Stomach (tissue), 9 donors: ENCODE data around the gene SLC7A4. TPM values are rescaled to one million over a fixed set of nuclear protein-coding genes. Genes with fewer than 3 reads are reported as not detected.

Experiments
- DNase-seq, 2 donors: peaks; one replicate each; pipeline versions ENCODE4 v3.0.0 to v3.0.0-alpha.2; 2013 to 2019
- H3K27ac ChIP-seq, 5 donors: fragments of 200-600 bp in 4 of 5; sonication (generic) in 4 of 5; one replicate each; pipeline ENCODE4 v1.5.1; 2013 to 2019; ENCODE audit warnings: mild to moderate bottlenecking in 1 of 5, moderate library complexity in 1 of 5
- H3K27me3 ChIP-seq, 3 donors: fragments of 200-600 bp; sonication (generic); one replicate each; pipeline ENCODE4 v1.5.1; 2017 to 2019; ENCODE audit warnings: mixed run types in 1 of 3
- H3K36me3 ChIP-seq, 4 donors: fragments of 200-600 bp; sonication (generic); 1 replicate in 3 of 4; 2 replicates in 1 of 4; pipeline ENCODE4 v1.5.1; 2016 to 2019
- H3K4me1 ChIP-seq, 4 donors: fragments of 200-600 bp; sonication (generic); one replicate each; pipeline ENCODE4 v1.5.1; 2016 to 2019
- H3K4me3 ChIP-seq, 4 donors: fragments of 200-600 bp; sonication (generic) in 3 of 4; one replicate each; pipeline ENCODE4 v1.5.1; 2016 to 2019; ENCODE audit warnings: mild to moderate bottlenecking in 1 of 4
- H3K9me3 ChIP-seq, 4 donors: fragments of 200-600 bp; sonication (generic); one replicate each; pipeline ENCODE4 v1.5.1; 2016 to 2019
- EP300 ChIP-seq: sonication (generic); formaldehyde crosslinking; IDR thresholded peaks from one replicate; pipeline ENCODE4 v1.6.1; 2017; ENCODE audit warnings: antibody characterized with exemption
- POLR2A ChIP-seq, 4 donors: fragments of 450-650 bp; IDR thresholded peaks; one replicate each; pipeline ENCODE4 v1.6.1; 2016; ENCODE audit warnings: antibody characterized with exemption in 4 of 4, control low read depth in 2 of 4, mild to moderate bottlenecking in 1 of 4, moderate library complexity in 1 of 4
- POLR2AphosphoS5 ChIP-seq, 3 donors: sonication (generic); formaldehyde crosslinking; IDR thresholded peaks; one replicate each; pipeline ENCODE4 v1.6.1; 2016; ENCODE audit warnings: antibody characterized with exemption in 3 of 3
- WGBS, 5 donors: extraction: QIAGEN DNeasy Blood & Tissue Kit in 3 of 5; methylation state at CpG; one replicate each; pipeline versions ENCODE4 v1.1.5 to v1.1.7; 2013 to 2018; 5-methylcytosine and 5-hydroxymethylcytosine counted together
- intact Hi-C: fragments of 100-400 bp; cut with DNase I; formaldehyde crosslinking; loops from one replicate; pipeline ENCODE4 v1.15.1; 2023; ENCODE audit warnings: low total_unique reads
- polyA plus RNA-seq, 3 donors: library from polyadenylated mRNA; stranded (reverse); fragments of 200-250 nt; gene quantifications; one replicate each; pipeline ENCODE4 v1.2.3, GENCODE V29; 2013
- total RNA-seq, 5 donors: library from RNA; depleted of rRNA; stranded (reverse); fragments of >200 nt; gene quantifications; one replicate each; pipeline versions ENCODE4 v1.1.0 to v1.2.3, GENCODE V29; 2014 to 2016
- TF ChIP-seq, protein P1 (sequence below), 7 experiments: fragments of 450-650 bp in 4 of 7; fragments of 200-600 bp in 3 of 7; sonication (generic) in 3 of 7; IDR thresholded peaks; one replicate each; pipeline ENCODE4 v1.5.1; 2016 to 2019; ENCODE audit warnings: antibody characterized with exemption in 7 of 7, control low read depth in 2 of 7, mild to moderate bottlenecking in 1 of 7
- donor health status: healthy with polysubstance abuse.
- donor health status: Bipolar disorder and iron deficiency.
- donor health status: healthy.

The SLC7A4 gene
- total and polyA plus RNA-seq, 8 donors = 0.12 to 1.0 (median 0.18) TPM; not detected in 5

DNA sequence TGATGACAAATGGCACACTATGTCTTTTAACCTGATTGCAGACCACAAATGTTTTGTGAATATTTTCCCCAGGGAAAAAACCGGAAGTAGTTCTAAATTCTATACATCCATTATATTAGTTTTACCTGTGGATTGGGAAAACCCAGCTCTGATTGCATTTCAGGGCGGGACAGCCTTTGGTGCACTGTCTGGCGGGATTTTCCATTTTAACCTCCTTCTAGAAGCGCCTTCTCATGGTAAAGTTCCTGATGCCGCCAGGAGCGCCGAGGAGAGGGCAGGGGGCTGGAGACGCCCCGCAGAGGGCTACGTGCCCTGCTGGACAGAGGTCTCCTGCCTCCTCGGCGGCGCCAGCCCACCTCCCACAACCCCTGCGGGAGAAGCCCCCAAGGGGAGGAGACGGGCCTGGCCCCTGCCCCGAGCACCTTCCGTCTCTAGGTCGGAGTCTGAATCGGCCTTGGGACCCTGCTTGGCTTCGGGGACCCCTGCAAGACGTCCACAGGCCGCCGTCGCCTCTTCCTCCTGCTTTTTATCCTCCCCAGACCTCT is 18.6 kb downstream of the SLC7A4 start:
- WGBS, 5 donors = 5 to 14% (median 10%) methylated on average over 23 to 24 of the region's 24 CpGs
- peaks cover 0 to 2% (median 0%) of the 10 kb centered on the region in 4 donors for H3K36me3 ChIP-seq
- peaks cover 15 to 29% (median 28%) of the 10 kb centered on the region in 4 donors for H3K4me1 ChIP-seq
- H3K27ac ChIP-seq = peak overlapping the region; percentile 45 to 84 (median 77)
- intact Hi-C loops = no loop called here
- H3K9me3 ChIP-seq = no peaks in the 10 kb centered on the region
- peak overlapping the region; percentile 48 to 60 (median 54) for H3K4me3 ChIP-seq
- no peaks in the 10 kb centered on the region for H3K27me3 ChIP-seq
- no peak for DNase-seq
- TF ChIP-seq EP300 (no peak), POLR2A (IDR thresholded peaks at IDR 0.05) (no peak), POLR2AphosphoS5 (IDR thresholded peaks at IDR 0.05) (no peak)
- TF ChIP-seq, protein P1, sequence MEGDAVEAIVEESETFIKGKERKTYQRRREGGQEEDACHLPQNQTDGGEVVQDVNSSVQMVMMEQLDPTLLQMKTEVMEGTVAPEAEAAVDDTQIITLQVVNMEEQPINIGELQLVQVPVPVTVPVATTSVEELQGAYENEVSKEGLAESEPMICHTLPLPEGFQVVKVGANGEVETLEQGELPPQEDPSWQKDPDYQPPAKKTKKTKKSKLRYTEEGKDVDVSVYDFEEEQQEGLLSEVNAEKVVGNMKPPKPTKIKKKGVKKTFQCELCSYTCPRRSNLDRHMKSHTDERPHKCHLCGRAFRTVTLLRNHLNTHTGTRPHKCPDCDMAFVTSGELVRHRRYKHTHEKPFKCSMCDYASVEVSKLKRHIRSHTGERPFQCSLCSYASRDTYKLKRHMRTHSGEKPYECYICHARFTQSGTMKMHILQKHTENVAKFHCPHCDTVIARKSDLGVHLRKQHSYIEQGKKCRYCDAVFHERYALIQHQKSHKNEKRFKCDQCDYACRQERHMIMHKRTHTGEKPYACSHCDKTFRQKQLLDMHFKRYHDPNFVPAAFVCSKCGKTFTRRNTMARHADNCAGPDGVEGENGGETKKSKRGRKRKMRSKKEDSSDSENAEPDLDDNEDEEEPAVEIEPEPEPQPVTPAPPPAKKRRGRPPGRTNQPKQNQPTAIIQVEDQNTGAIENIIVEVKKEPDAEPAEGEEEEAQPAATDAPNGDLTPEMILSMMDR (IDR thresholded peaks at IDR 0.05) = no peak

DNA sequence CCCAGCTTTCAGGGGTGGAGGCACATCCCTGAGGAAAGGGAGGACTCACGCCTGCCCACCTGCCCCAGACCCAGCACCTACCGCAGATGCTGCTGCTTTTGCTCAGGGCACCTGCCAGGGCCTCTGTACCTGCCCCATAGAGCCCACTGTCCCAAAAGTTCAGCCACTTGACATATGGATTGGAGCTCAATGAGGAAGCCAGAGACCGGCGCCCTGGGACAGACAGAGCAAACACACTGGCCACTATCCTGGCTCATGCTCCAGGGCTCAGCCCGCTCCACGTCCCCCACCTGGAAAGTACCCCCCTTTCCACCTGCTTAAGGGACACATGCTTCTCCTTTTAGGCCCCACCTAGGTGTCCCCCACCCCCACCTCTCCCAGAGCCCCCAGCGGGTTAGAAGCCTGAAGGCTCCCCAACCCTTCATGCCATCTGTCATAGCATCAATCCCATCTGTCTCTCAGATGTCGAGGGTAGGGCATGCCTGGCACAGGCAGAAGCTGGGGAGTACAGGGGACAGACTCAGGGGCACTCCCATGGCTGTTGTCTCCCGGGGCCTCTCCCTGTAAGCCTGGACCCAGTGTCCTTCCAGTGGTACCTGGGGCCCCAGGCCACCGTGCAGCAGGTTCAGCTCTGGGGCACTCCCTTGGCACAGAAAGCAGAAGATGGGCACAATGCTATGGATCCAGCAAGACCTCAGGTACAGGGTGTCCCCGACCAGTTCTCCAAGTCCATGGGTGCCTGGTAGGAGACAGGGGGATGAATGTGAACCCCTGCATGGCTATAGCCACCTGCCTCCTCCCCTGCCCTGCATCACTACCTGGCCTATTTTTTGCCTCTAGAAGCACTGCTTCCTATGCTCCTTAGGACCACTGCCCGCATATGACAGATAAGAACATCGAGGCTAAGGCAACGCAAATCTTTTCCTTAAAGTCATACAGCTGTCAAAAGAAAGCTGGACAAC is 19.6 kb downstream of the SLC7A4 start:
- Histone ChIP-seq H3K27ac (peak overlapping the region in 2 of 5 donors; percentile 29 to 81), H3K4me1 (peaks cover 15 to 29% (median 28%) of the 10 kb centered on the region in 4 donors), H3K4me3 (no peak overlapping the region), H3K9me3 (no peaks in the 10 kb centered on the region), H3K36me3 (peaks cover 0 to 7% (median 0%) of the 10 kb centered on the region in 4 donors), H3K27me3 (no peaks in the 10 kb centered on the region)
- TF ChIP-seq EP300 (no peak), POLR2AphosphoS5 (IDR thresholded peaks at IDR 0.05) (no peak), POLR2A (IDR thresholded peaks at IDR 0.05) (no peak)
- TF ChIP-seq, protein P1 (IDR thresholded peaks at IDR 0.05) = no peak
- DNase-seq = no peak
- 71 to 81% (median 78%) methylated on average over 12 to 14 of the region's 14 CpGs for WGBS, 5 donors
- intact Hi-C loops = no loop called here

DNA sequence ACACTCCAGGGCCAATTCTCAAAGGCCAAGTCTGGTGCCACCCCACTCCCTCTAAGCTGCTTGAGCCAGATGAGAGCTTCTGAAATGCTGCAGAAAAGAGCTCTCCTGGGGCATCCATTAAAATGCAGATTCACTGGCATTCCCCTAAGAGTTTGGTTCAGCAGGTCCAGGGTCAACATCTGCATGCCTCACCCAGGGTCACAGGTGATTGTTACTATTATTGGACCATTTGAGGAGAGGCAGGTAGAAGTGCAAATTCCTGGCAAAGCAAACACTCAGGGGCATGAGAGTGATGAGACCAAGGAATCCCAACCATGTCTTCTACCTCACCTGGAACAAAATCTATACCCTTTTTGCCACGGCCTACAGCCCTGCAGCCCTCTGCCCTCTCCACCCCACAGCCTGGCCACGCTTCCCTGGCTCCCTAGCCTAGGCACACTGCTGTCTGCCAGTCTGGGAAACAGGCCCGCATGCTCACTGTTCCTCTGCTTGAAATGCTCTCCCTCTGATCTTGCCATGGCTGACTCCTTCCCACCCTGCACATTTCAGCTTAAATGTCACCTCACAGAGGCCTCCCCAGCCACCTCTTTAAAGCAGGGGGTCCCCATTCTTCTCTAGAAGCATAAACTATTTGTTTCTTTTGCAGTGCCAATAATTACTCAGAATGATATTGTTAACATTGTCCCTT is 21.8 kb downstream of the SLC7A4 start:
- Histone ChIP-seq H3K27me3 (no peaks in the 10 kb centered on the region), H3K4me3 (no peak overlapping the region), H3K27ac (no peak overlapping the region), H3K9me3 (no peaks in the 10 kb centered on the region), H3K4me1 (peaks cover 12 to 23% (median 22%) of the 10 kb centered on the region in 4 donors), H3K36me3 (peaks cover 0 to 7% (median 0%) of the 10 kb centered on the region in 4 donors)
- TF ChIP-seq POLR2A (IDR thresholded peaks at IDR 0.05) = no peak
- no peak for TF ChIP-seq EP300
- TF ChIP-seq, protein P1 (IDR thresholded peaks at IDR 0.05) = no peak
- no peak for TF ChIP-seq POLR2AphosphoS5 (IDR thresholded peaks at IDR 0.05)
- 85 to 89% (median 87%) methylated on average over 3 of the region's 3 CpGs for WGBS, 5 donors
- no peak for DNase-seq
- intact Hi-C loops = no loop called here
